HepG2 (cell line): ENCODE measurements around the gene VDR. TPM values are rescaled to one million over a fixed set of nuclear protein-coding genes. Genes with fewer than 3 reads are reported as not detected.

Source experiments
- ATAC-seq: fragments of 200-7000 bp; cut with Tn5 transposase; 3 replicates; pipeline ENCODE4 v1.9.1; 2020; ENCODE audit warnings: mild to moderate bottlenecking, moderate library complexity
- BruUV-seq: library from RNA; stranded (reverse); fragments of 400-500 nt; replicated peaks from 2 replicates; lab custom pipeline; 2021; lab: Mats Ljungman, UMichigan
- CTCF ChIA-PET: fragments of 300-600 bp; formaldehyde crosslinking; extraction: SDS; loops from one replicate; lab custom pipeline; 2021; ENCODE audit warnings: low total read pairs, inconsistent platforms, low intra/inter-chr PET ratio; lab: Yijun Ruan, JAX
- POLR2A ChIA-PET: fragments of 350-600 bp; sonication (Branson Sonifier 250); formaldehyde crosslinking; loops from one replicate; lab custom pipeline; 2020; ENCODE audit warnings: antibody characterized with exemption, inconsistent platforms; lab: Yijun Ruan, JAX
- DNase-seq: peaks from one replicate; pipeline ENCODE4 v3.0.0-alpha.2; 2015; ENCODE audit warnings: low spot score
- FAIRE-seq: peaks from 3 replicates; lab custom pipeline; 2011; peaks lifted over from hg19 to GRCh38; lab: Jason Lieb, UNC
- H2AFZ ChIP-seq: one replicate; pipeline ENCODE4 v1.6.1; 2011; ENCODE audit warnings: low read length, inconsistent platforms
- H3K27ac ChIP-seq: fragments of 300-600 bp; 3 replicates; pipeline ENCODE4 v1.8.0; 2011; ENCODE audit warnings: mixed run types, mild to moderate bottlenecking, mixed read lengths, low read length, inconsistent platforms; ENCODE audit not compliant: insufficient read depth; ENCODE audit errors: extremely low read length
- H3K27me3 ChIP-seq, 2 experiments: fragments of 200-600 bp in 1 of 2; 2 replicates in 1 of 2; 3 replicates in 1 of 2; pipeline versions ENCODE4 v1.6.0 to v1.8.0; 2011; ENCODE audit warnings: low read length in 2 of 2, mild to moderate bottlenecking in 2 of 2, moderate library complexity in 2 of 2, inconsistent platforms in 1 of 2; ENCODE audit not compliant: insufficient read depth in 2 of 2, control insufficient read depth in 1 of 2
- H3K36me3 ChIP-seq, 2 experiments: fragments of 200-600 bp in 1 of 2; replicated peaks in 1 of 2; 2 replicates in 1 of 2; 3 replicates in 1 of 2; pipeline versions ENCODE4 v1.5.1 to v1.8.0; 2011; ENCODE audit warnings: low read length in 2 of 2, inconsistent platforms in 1 of 2; ENCODE audit not compliant: insufficient read depth in 2 of 2, control insufficient read depth in 1 of 2
- H3K4me1 ChIP-seq: 2 replicates; pipeline ENCODE4 v1.5.1; 2012; ENCODE audit warnings: low read length, inconsistent platforms; ENCODE audit not compliant: insufficient read depth
- H3K4me2 ChIP-seq: 2 replicates; pipeline ENCODE4 v1.6.0; 2011; ENCODE audit warnings: low read depth, low read length, inconsistent platforms
- H3K4me3 ChIP-seq, 3 experiments: fragments of 200-600 bp in 1 of 3; sonication (generic), shearing (Covaris generic) in 1 of 3; replicated peaks in 1 of 3; 2 replicates each; pipeline ENCODE4 v1.5.1; 2011 to 2016; ENCODE audit warnings: low read length in 3 of 3, inconsistent platforms in 2 of 3, low read depth in 2 of 3, mild to moderate bottlenecking in 2 of 3, control low read depth in 1 of 3, mixed read lengths in 1 of 3; ENCODE audit not compliant: insufficient read depth in 1 of 3
- H3K79me2 ChIP-seq: one replicate; pipeline ENCODE4 v1.6.1; 2011; ENCODE audit warnings: low read length, inconsistent platforms; ENCODE audit not compliant: insufficient read depth
- H3K9ac ChIP-seq: 2 replicates; pipeline ENCODE4 v1.6.0; 2011; ENCODE audit warnings: mild to moderate bottlenecking, low read depth, low read length, inconsistent platforms; ENCODE audit not compliant: insufficient read depth
- H3K9me3 ChIP-seq: 2 replicates; pipeline ENCODE4 v1.5.1; 2012; ENCODE audit warnings: mild to moderate bottlenecking, low read length
- H4K20me1 ChIP-seq: 2 replicates; pipeline ENCODE4 v1.6.0; 2011; ENCODE audit warnings: inconsistent platforms, mild to moderate bottlenecking, low read length, moderate library complexity; ENCODE audit not compliant: insufficient read depth
- CAMTA2 ChIP-seq: sonication (generic); formaldehyde crosslinking; IDR thresholded peaks from 2 replicates; pipeline ENCODE4 v1.4.0; 2020; ENCODE audit warnings: mild to moderate bottlenecking, missing genetic modification reagents, borderline replicate concordance
- GABPB1 ChIP-seq: IDR thresholded peaks from 2 replicates; pipeline ENCODE4 v1.6.1; 2016; ENCODE audit warnings: mild to moderate bottlenecking, missing genetic modification reagents, moderate library complexity, missing compliant biosample characterization
- HMG20A ChIP-seq: IDR thresholded peaks from 2 replicates; pipeline ENCODE4 v1.6.1; 2016; ENCODE audit warnings: borderline replicate concordance
- KAT7 ChIP-seq: IDR thresholded peaks from 2 replicates; pipeline ENCODE4 v1.6.1; 2018; ENCODE audit warnings: borderline replicate concordance, missing compliant biosample characterization
- NFE2L2 ChIP-seq: fragments of 150-350 bp; IDR thresholded peaks from 2 replicates; pipeline ENCODE4 v1.6.1; 2014; ENCODE audit warnings: low read length
- NFYB ChIP-seq: sonication (generic); formaldehyde crosslinking; IDR thresholded peaks from 2 replicates; pipeline ENCODE4 v1.4.0; 2020; ENCODE audit warnings: missing genetic modification reagents
- REXO4 ChIP-seq: sonication (generic); formaldehyde crosslinking; IDR thresholded peaks from 2 replicates; pipeline ENCODE4 v1.8.0; 2022; ENCODE audit warnings: missing genetic modification reagents, mild to moderate bottlenecking, borderline replicate concordance
- ZFP37 ChIP-seq: sonication (generic); formaldehyde crosslinking; IDR thresholded peaks from 2 replicates; pipeline ENCODE4 v1.4.0; 2020; ENCODE audit warnings: missing genetic modification reagents, borderline replicate concordance
- ZKSCAN1 ChIP-seq: fragments of 150-350 bp; IDR thresholded peaks from 2 replicates; pipeline ENCODE4 v1.6.1; 2014; ENCODE audit warnings: low read length
- ZMYM3 ChIP-seq: sonication (generic); formaldehyde crosslinking; IDR thresholded peaks from 2 replicates; pipeline ENCODE4 v1.5.1; 2020; ENCODE audit warnings: mild to moderate bottlenecking, missing genetic modification reagents
- ZNF503 ChIP-seq: sonication (generic); formaldehyde crosslinking; IDR thresholded peaks from 2 replicates; pipeline ENCODE4 v1.4.0; 2020; ENCODE audit warnings: missing genetic modification reagents
- ZNF614 ChIP-seq: IDR thresholded peaks from 2 replicates; pipeline ENCODE4 v1.6.1; 2018; ENCODE audit warnings: missing biosample characterization, missing genetic modification reagents, inconsistent platforms, borderline replicate concordance
- ZNF773 ChIP-seq: sonication (generic); formaldehyde crosslinking; IDR thresholded peaks from 2 replicates; pipeline ENCODE4 v1.4.0; 2020; ENCODE audit warnings: missing genetic modification reagents, borderline replicate concordance
- ZNF883 ChIP-seq: sonication (generic); formaldehyde crosslinking; IDR thresholded peaks from 2 replicates; pipeline ENCODE4 v1.5.1; 2020; ENCODE audit warnings: mild to moderate bottlenecking, missing genetic modification reagents; ENCODE audit errors: not compliant biosample characterization
- WGBS: methylation state at CpG from one replicate; pipeline ENCODE4 v1.1.6; 2017; ENCODE audit warnings: low lambda C conversion rate; 5-methylcytosine and 5-hydroxymethylcytosine counted together
- in situ Hi-C: cut with HindIII; loops from 2 replicates; pipeline ENCODE4 v1.10.0; 2017; ENCODE audit warnings: low pct_unique_long_range_greater_than_20kb; ENCODE audit not compliant: extremely low pct_ligation_motif_present
- intact Hi-C: fragments of 100-400 bp; cut with micrococcal nuclease; formaldehyde crosslinking; loops from one replicate; pipeline ENCODE4 v1.10.0; 2022; ENCODE audit not compliant: unreplicated experiment
- polyA plus RNA-seq, 8 experiments: library from polyadenylated mRNA; depleted of rRNA in 3 of 8; stranded (reverse) in 7 of 8; unstranded in 1 of 8; fragments of >200 nt; fragmentation: Illumina TruSeq in 4 of 8; extraction: Trizol in 4 of 8; gene quantifications; 2 replicates each; pipeline versions ENCODE4 v1.2.1 to v1.2.3, GENCODE V29; 2011 to 2016; ENCODE audit warnings: low read depth in 4 of 8, missing spikeins in 1 of 8, mixed read lengths in 1 of 8; ENCODE audit not compliant: insufficient read depth in 1 of 8
- total RNA-seq, 5 experiments: library from RNA; depleted of rRNA; stranded (reverse); fragments of >200 nt; fragmentation: Illumina TruSeq; extraction: Trizol; gene quantifications; 2 replicates each; pipeline ENCODE4 v1.2.3, GENCODE V29; 2016; ENCODE audit warnings: low read depth in 1 of 5
- TF ChIP-seq, protein P1 (sequence below): sonication (generic); formaldehyde crosslinking; IDR thresholded peaks from 2 replicates; pipeline ENCODE4 v1.9.0; 2021; ENCODE audit warnings: missing genetic modification reagents, borderline replicate concordance

The VDR gene
- total and polyA plus RNA-seq, 2 of the 13 experiments (the other 11 are each of a cell fraction or from before 2014, with no cell fraction given) = 0.08 to 0.33 TPM

- Histone ChIP-seq H3K36me3 (no peaks in the 10 kb centered on the region), H3K27ac (no peak overlapping the region), H3K9ac (no peak overlapping the region), H3K4me2 (no peak overlapping the region), H3K79me2 (no peaks in the 10 kb centered on the region)
- ATAC-seq = no peak
- FAIRE-seq = no peak
- TF ChIP-seq ZFP37 (CRISPR knock-in tag) = no peak
- no peak for TF ChIP-seq CAMTA2 (CRISPR knock-in tag)
- no peak for TF ChIP-seq NFYB (CRISPR knock-in tag)
- no peak for TF ChIP-seq NFE2L2
- no peak for TF ChIP-seq HMG20A (CRISPR knock-in tag)
- TF ChIP-seq REXO4 = no peak
- no peak for TF ChIP-seq ZMYM3 (CRISPR knock-in tag)
- no peak for TF ChIP-seq ZNF883 (CRISPR knock-in tag)
- TF ChIP-seq, protein P1, sequence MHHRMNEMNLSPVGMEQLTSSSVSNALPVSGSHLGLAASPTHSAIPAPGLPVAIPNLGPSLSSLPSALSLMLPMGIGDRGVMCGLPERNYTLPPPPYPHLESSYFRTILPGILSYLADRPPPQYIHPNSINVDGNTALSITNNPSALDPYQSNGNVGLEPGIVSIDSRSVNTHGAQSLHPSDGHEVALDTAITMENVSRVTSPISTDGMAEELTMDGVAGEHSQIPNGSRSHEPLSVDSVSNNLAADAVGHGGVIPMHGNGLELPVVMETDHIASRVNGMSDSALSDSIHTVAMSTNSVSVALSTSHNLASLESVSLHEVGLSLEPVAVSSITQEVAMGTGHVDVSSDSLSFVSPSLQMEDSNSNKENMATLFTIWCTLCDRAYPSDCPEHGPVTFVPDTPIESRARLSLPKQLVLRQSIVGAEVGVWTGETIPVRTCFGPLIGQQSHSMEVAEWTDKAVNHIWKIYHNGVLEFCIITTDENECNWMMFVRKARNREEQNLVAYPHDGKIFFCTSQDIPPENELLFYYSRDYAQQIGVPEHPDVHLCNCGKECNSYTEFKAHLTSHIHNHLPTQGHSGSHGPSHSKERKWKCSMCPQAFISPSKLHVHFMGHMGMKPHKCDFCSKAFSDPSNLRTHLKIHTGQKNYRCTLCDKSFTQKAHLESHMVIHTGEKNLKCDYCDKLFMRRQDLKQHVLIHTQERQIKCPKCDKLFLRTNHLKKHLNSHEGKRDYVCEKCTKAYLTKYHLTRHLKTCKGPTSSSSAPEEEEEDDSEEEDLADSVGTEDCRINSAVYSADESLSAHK (CRISPR knock-in tag) = no peak
- TF ChIP-seq ZNF773 (CRISPR knock-in tag) = no peak
- TF ChIP-seq ZNF503 = no peak
- no peak for TF ChIP-seq ZKSCAN1
- TF ChIP-seq GABPB1 (CRISPR knock-in tag) = no peak
- TF ChIP-seq ZNF614 = no peak
- TF ChIP-seq KAT7 (CRISPR knock-in tag) = no peak
- TF ChIP-seq, all 625 proteins: peak for 0
- in situ Hi-C loops = no loop called here
- H3K4me1 ChIP-seq = 0 out of 2 replicates have a peak, but pooled peaks cover 8% of the 10 kb centered on the region
- WGBS = 17% methylated on average over 1 of the region's 1 CpG
- H3K9me3 ChIP-seq = no peaks in the 10 kb centered on the region
- no peak overlapping the region for H2AFZ ChIP-seq
- BruUV-seq = no TSS peak
- intact Hi-C loops = no loop called here
- H3K27me3 ChIP-seq = no peaks in the 10 kb centered on the region; a peak in 1 of 5 replicates
- H4K20me1 ChIP-seq = no peaks in the 10 kb centered on the region
- no peak overlapping the region for H3K4me3 ChIP-seq
- CTCF ChIA-PET = no interaction called here
- POLR2A ChIA-PET = no interaction called here
- no peak for DNase-seq
Measured at GRCh38 chr12:47894068-47894467, 10.7 kb downstream of the VDR start.
